Hepatic stellate cell (primary cell): ENCODE data around the gene COL23A1.

Experiments used
- DNase-seq: peaks from one replicate; pipeline ENCODE4 v3.0.0; 2011; ENCODE audit warnings: low spot score

The COL23A1 gene

GRCh38 chr5:178458140-178458539 is 132.1 kb downstream of the COL23A1 start:
- DNase-seq: no peak

- DNase-seq: no peak
Observed at GRCh38 chr5:178457471-178457870, 132.7 kb downstream of the COL23A1 start.

- DNase-seq: no peak
Observed at GRCh38 chr5:178455480-178455835, 134.7 kb downstream of the COL23A1 start.

- no peak for DNase-seq
Observed at GRCh38 chr5:178454821-178455479, 135.2 kb downstream of the COL23A1 start.

DNA sequence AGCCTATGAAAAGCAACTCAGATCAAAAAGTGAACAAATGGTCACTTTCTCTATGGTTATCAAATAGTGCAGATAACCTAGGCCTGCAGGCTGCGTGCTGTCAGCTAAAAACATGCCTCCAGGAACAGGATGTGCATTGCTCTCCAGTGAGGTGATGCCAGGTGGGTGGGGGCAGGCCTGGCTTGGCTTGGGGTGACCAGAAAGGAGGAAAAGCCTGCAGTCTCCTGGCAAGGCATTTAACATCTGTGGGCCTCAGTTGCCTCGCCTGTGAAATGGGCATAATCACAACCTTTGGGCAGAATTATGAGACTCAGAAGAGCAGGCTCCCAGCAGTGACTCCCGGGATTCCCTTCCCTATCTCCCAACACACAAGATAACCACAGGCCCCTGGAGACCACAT is 135.9 kb downstream of the COL23A1 start:
- DNase-seq: no peak

DNA sequence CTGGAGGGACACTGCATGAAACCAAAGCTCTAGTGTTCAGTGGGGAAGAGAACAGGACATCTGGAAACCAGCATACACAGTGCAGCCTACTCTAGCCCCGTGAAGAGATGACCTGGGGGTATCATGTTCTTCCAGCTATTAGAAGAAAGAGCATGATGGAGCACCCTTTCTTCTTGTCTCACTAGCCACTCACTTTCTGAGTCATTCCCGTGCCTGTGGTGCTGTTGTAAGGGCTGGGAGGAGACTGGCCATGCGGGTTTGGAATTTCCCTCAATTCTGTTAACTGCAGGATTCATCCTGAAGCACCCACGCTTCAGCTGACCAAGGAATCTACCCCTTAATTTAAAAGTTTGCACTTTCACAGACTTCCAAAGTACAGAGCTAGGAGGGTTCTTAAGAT is 137.0 kb downstream of the COL23A1 start:
- no peak for DNase-seq

GRCh38 chr5:178450121-178451028 is 139.8 kb downstream of the COL23A1 start:
- DNase-seq: no peak

GRCh38 chr5:178449163-178450070 is 140.8 kb downstream of the COL23A1 start:
- no peak for DNase-seq

- DNase-seq: no peak
Observed at GRCh38 chr5:178445534-178445933, 144.7 kb downstream of the COL23A1 start.

DNA sequence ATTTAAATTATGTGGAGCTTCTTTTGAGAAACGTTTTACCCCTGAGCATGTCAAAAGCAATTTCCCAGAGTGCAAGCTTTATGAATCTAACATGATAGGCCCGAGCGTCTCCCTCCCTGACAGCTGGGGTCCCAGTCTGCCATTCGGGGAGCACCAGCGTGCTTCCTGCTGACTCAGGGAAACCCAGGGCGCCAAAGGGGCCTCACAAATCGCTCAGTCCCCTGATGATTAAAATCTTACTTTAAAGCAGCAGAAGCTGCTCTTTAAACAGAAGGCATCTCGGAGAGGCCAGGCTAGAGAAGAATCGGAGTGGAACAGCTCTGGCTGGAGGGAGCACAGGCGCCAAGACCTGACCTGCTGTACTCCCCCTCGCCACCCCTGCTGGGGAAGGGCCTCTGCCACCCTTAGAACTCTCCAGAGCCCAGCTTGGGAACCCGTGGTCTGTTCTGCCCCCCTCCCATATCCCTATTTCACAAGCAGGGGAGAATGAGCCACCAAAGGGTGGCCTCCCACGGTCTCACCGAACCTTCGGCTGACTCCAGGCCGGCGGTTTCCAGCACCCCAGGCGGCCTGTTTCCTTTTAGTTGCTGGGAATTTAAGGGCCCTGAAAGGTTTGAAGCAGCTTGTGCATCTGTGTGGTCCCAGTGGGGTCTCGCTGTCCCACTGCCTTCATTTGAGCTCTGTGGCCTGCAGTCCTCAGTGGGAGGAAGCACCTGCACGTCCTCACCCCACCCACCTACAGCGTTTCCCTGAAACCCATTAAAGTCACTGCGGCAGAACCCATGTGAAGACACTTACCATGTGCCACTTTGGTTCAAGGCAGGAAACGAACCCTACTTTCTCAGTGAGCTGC is 147.6 kb downstream of the COL23A1 start:
- no peak for DNase-seq

GRCh38 chr5:178441486-178442270 is 148.5 kb downstream of the COL23A1 start:
- DNase-seq: no peak

DNA sequence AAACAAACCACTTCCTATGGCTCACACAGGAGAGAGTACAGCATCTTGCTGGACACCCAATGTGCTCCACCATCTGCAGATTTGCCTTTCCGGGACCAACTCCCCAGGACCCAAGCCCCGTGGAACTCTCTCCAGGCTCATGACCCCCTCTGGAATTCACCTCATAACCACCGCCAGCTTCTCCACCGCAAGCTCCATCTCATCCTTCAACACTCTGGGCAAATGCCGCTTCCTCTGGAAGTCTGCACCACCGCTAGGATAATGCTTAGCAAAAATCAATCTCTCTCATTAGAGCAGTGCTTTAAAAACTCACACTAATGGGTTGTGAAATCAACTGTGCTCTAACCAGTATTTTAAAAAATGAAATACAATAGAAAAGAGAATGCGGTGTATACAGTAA is 150.0 kb downstream of the COL23A1 start:
- DNase-seq: no peak

GRCh38 chr5:178439493-178440180 is 150.6 kb downstream of the COL23A1 start:
- no peak for DNase-seq

DNA sequence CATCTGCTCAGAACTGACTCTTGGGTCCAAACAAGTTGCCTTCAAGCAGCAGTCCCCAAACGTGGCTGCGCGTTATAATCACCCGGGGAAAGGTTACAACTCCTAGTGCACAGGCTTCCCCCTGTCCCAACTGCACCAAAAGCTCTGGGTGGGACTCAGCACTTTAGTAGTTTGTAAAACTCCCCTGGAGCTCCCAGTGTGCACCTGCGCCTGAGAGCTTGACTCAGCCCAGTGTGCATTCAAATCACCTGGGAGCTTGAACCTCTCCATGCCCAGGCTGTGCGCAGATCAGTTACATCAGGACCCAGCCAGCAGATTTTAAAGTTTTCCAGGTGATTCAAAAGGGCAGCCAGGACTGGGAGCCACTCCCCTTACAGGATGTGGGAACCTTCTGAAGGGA is 151.4 kb downstream of the COL23A1 start:
- DNase-seq: no peak

- DNase-seq: no peak
Observed at GRCh38 chr5:178437386-178438075, 152.7 kb downstream of the COL23A1 start.

GRCh38 chr5:178436326-178436940 is 153.8 kb downstream of the COL23A1 start:
- no peak for DNase-seq

GRCh38 chr5:178435321-178436238 is 154.6 kb downstream of the COL23A1 start:
- no peak for DNase-seq

DNA sequence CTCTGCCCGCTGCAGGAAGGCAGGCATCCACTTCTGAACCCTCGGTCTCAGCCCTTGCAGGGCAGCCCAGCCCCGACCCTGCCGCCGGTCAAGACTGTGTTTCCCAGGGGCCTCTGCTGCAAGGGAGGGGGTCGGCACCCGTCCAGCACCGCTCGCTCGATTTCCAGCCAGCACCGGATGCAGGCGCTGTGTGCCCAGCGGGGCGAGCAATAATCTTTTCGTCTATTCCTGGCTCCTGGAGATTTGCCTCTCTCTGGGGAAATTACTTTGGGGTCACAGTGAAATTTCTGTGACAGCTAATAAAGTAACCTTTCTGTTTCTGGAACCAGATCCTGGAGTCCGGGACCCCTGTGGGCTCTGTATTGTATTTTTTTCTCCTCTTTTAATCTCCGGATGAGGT is 155.3 kb downstream of the COL23A1 start:
- DNase-seq: no peak
